GM21737 (cell line): ENCODE data around the gene PTPRN2.

Experiments
- ATAC-seq: cut with Tn5 transposase; IDR thresholded peaks from one replicate; pipeline ENCODE4 v1.9.1; 2021; ENCODE audit warnings: mild to moderate bottlenecking, moderate library complexity; ENCODE audit not compliant: unreplicated experiment

PTPRN2 gene

DNA sequence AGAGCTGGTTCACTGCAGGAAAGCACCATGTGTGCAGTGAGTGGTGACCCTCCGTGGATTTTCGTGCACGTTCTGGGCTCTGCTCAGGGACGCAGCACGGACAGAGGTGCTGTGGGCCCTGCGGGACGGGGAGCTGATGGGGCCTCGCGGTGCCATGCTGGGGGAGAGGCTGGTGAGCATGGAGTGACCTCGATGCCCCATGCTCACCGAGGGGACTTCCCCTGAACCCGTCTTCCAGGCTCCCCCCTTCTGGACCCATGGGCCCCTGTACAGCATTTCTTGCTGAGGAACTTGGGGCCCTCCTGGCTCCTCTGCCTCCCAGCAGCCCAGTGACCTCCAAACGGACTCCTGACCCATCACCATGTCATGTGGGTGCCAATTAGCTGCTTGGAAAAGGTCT, 997.1 kb downstream of the PTPRN2 start:
- no peak for ATAC-seq

DNA sequence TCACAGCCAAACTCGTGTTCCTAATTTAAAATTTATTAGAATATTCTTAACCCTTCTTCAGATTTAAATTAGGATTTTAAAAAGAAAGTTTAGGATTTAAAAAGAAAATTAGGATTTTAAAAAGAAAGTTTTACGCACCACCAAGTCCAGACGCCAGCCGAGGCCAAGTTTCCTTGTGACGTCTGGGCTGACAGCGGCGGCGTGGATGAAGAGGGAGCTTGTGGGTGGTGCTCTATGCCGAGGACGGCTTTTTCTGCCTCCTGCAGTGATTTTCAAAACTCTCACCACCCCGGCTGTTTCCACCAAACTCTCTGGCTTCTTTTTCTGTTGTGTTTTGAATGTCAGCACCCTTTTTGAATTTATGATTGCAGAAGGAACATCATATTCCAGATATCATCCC, 997.9 kb downstream of the PTPRN2 start:
- no peak for ATAC-seq

DNA sequence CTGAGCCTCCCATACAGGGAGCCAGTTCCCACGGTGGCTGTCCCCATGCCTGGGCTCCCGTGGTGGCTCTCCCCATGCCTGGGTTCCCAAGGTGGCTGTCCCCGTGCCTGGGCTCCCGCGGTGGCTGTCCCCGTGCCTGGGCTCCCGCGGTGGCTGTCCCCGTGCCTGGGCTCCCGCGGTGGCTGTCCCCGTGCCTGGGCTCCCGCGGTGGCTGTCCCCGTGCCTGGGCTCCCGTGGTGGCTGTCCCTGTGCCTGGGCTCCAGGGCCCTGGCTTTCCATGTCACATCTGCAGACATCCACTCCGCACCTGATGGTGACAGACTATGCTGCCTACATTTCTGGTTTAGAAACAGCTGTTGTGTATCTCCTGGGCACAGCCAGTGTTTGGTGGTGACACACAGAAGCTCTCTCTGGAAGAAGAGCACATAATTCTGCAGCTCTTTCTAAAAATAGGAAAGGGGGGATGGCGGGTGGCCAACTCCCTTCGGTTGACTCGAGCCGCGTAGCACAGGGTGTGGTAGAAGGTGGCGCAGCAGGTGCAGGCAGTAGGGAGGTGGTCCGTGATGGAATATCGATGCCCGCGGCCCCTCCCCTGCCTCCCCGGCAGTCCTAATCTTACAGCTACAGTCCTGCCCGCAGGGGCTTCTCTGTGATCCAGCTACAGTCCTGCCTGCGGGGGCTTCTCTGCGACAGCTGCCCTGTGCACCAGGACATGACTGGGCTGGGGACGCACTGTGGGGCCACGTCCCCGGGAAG, 999.6 kb downstream of the PTPRN2 start:
- ATAC-seq, result no peak

DNA sequence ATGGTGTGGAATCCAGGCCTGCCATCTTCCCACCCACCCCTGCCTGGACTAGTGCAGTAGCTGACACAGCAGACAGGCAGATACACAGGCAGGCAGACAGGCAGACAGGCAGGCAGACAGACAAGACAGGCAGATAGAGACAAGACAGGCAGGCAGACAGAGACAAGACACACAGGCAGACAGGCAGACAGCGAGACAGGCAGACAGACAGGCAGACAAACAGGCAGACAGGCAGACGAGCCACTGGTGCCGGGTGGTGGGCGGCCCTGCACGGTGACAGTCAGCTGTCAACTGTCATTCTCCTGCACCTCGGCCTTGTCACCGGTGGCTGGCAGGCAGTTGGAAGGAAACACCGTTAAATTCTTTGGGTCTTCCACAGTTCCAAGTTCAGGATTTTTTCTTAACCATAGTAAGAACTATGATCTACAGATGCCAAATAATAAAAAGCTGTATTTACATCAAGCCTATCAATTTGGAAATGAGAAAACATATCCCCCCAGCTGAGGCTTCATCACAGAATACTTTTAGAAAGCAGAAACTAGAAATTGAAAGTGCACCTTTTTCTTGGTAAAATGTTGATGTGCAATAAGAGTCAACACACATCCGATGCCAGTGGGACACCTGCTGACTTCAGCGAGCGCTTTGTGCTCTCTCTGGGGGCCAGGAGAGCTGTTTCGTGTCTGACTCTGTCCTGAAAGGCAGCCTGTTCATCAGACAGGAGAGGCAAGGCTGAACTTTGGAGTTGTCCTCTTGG, 1000.4 kb downstream of the PTPRN2 start:
- no peak for ATAC-seq

DNA sequence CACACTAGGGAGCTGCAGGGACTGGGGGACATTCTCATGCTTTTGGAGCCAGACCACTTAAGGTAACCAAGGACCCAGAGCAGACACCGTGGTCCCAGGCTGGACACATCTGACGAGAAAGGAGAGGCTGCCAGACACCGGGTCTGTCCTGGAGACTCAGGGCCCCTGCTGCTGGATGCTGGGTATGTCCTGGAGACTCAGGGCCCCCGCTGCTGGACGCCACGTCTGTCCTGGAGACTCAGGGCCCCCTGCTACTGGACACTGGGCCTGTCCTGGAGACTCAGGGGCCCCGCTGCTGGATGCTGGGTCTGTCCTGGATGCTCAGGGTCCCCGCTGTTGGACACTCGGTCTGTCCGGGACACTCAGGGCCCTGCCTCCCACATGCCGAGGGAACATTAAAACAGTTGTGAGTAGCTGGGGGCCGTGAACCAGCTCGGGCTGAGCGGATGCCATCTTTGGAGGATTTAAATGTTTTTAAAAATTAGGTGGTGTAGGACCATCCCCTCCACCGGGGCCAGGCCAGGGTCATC, 1001.1 kb downstream of the PTPRN2 start:
- no peak for ATAC-seq

DNA sequence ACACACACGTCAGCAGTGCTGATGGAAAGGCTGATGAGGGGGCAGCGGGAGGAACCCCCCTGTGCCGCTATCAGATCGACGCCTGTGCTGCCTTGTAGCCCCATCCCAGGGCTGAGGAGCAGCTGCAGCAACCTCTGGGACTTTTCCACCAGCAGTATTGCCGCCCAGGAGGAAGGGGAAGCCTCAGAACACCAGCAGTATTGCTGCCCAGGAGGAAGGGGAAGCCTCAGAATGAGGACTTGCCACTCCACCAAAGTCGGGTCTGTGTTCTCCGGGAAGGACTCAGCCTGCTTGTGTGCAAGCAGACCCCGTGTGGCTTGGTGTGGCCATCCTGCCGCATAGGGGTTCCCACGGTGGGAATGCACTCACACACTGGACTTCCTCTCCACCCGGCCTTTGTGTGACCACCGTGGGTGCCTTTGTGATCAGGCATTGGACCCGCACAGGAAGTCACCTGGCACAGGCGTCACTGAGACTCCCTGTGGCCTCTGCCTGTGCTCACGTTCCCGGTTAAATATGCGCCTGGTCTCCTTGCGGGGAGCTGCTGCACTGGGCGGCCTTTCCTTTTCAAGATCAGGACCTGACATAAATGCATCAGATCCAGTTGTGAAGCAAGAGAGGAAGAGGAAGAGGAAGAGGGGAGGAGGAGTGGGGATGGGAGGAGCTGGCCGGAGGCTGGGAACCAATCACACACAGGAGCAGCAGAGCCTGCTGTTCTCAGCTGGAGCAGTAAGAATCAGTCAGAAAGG, 1002.3 kb downstream of the PTPRN2 start:
- ATAC-seq, result no peak

DNA sequence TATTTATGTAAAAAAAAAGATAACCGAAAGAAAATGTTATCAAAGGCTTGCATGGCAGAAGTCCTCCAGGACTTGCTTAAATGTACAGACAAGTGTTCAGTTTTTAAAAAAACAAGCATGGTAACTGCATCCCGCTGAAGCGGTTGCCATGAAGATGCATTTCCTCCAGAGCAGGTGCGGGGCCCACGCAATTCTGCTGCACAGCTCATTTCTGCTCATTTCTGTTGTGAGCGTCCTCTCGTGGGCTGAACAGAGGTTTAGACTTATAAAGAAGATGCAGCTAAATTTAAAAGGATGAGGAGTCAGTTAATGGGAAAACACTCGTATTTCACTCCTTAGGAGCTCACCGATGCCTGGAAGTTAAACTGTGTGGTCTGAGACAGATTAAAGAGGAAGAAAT, 1003.2 kb downstream of the PTPRN2 start:
- ATAC-seq, result no peak

DNA sequence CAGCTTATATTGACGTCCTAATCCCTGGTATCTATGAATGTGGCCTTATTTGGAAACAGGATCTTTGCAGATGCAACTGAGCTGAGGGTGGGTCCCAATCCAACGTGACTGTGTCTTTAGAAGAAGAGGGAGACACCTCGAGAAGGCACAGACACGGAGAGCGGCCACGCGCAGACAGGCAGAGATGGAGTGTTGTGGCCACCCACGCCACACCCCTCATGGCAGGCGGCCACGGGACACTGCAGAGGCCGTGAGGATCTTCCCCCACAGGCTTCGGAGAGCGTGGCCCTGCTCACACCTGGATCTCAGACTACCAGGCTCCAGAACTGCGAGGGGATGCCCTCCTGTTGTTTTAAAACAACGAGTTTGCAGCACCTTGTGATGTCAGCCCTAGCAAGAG, 1005.9 kb downstream of the PTPRN2 start:
- ATAC-seq, result no peak

DNA sequence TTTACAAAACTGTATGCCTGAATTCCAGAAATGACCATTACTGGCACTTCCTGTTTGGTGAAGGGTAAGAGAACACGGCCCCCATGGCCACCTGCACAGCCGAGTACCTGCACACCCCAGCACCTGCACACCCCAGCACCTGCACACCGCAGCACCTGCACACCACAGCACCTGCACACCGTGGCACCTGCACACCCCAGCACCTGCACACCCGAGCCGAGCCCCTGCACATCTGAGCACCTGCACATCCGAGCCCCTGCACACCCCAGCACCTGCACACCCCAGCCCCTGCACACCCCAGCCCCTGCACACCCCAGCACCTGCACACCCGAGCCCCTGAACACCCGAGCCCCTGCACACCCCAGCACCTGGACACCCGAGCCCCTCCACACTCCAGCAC, 1007.3 kb downstream of the PTPRN2 start:
- ATAC-seq, result no peak

DNA sequence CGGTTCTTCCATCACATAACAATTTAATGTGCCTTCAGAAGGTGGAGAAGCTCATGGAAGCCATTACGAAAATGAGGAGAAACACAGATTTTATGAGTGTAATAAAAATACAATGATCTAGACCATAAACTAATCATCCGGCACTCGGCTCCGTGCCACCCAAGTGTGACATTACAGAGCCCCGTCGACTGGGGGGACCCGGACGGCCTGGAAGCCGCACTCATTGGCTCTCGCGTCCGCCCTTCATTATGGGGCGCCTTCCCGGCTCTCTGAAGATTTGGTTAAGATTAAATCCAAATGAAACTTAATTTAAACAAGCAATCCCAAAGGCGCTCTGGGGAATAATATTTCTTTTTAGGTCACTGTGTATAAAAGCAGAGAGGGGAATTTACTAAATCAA, 1008.2 kb downstream of the PTPRN2 start:
- no peak for ATAC-seq

DNA sequence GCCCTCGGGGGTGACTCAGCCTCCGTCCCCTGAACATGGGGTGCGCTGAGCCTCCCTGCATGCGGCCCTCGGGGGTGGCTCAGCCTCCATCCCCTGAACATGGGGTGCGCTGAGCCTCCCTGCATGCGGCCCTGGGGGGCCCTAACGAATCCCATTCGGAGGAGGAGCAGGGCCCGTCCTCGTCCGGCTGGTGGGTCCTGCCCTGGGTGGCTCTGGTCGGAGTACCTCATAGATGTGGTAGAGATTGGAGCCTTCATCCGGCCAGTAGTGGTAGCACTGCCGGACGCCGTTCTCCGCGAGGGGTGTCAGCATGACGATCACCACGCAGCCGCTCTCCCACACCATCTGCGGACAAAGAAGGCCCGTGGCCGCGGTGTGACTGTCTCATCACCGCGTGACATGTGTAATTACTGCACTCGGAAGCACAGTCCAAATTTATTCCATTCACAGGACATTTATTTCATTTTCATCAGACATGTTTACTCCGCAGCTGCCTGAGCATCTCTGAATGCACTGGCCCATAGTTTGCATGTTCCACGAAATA, 1009.8 kb downstream of the PTPRN2 start:
- no peak for ATAC-seq

DNA sequence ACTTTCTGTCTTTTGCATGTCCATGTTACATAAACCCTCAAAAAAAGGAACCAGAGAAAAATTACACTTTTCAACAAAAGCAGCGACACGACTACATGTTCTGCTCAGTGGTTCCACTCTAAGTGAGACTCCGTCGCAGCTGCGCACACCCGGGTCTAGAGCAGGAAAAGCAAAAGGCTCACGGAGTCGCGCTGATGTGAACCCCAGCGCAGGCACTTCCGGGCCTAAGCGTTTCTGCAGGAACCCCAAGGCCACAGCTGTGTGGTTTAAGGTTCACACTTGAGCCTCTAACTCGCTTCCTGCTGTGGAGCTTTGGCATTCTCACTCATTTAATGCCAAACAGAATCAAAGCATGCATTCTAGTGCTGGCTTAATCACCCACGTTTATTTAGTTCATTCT, 1010.6 kb downstream of the PTPRN2 start:
- ATAC-seq, result no peak

DNA sequence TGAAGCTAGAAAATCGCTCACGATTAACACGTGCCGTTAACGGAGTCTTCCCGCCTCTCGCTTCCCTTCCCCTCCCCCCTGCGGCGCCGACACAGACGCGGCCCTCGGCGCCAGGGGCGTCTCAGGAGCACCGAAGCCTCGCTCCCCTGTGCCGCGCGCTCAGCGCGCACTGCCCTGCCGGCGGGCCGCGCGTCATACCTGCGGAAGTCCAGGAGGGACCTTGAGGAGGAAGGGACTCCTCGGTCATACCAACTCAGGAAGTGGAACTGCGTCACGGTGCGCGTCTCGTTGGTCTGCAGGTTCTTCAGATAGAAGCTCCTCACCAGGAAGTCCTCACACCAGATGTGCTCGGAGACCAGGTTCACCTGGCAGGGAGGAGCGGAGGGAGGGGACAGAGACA, 1011.2 kb downstream of the PTPRN2 start:
- no peak for ATAC-seq

DNA sequence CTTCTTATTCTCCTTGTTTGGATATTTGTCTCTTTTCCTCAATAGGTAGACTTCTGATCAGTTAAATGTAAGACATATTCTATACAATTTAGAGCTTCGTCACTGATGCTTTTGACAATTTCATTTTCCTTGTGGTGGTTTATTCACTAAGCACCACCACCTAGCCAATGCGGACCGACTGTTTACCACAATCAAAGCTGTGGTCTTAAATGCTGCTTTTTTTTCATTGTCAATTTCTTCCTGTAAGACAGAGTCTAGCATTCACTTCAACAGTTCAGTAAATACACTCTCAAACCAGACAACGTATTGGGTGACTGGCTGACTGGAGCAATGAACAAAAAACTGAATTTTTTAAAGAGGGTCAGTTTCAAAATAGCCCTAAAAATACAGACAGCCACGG, 1011.8 kb downstream of the PTPRN2 start:
- no peak for ATAC-seq

DNA sequence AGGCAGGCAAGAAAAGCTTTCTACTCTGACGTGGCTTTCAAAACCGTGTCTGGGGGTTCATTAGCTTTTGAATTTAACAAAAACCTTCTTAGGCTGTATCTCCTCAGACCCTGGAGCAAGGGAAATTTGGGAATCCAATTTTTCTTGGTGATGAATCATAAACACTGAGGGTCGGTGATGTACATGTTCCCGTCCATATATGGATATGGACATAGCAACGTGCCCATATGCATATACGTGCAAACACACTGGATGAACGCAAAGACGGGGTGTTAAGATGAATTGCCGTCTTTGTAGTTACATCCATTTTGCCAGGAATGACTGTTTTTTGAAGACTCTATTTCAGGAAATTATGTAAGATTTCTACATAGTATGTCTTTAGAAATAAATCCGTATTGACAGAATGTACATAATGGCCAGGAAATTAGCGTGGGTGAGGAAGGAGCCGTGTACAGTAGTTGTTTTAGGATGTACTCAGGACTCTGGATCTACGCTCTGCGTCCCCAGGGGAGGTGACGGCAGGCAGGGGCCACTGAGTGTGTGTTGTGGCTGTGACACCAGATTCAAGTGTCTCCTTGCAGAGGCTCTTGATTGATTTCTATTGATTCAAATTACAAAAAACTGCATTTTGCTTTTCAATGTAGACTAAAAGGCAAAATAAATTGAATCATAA, 1012.6 kb downstream of the PTPRN2 start:
- no peak for ATAC-seq

DNA sequence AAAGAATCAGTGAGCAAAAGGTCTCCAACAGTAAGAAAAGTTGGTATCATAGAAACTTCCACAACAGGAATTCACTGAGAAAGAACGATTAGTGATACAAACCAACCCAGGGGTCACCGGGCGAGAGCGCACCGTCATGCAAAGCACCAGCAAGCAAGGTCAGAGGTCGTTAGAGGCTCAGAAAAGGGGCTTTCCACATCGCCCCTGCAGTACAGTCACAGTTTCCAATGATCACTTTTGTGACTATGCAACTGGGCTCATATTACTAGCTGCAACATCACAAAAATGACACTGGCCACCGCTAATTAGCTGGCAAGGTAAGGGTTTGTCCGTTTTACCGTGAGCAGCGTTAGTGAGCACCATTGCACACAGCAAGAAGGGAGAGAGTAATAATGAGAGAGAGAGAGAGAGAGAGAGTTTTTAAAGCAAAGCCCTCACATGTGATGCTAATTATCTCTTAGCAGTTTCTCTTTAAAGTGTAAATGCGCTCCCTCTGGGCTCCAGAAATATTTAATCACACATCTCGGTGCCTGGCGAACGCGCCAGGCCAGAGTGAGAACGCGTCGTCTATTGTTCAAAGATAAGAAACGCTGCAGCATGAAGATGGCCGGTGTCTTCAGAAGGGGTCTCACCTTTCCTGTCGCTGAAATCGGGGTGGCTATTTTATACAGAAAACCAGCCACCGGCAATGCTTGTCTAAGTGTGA, 1013.4 kb downstream of the PTPRN2 start:
- no peak for ATAC-seq

DNA sequence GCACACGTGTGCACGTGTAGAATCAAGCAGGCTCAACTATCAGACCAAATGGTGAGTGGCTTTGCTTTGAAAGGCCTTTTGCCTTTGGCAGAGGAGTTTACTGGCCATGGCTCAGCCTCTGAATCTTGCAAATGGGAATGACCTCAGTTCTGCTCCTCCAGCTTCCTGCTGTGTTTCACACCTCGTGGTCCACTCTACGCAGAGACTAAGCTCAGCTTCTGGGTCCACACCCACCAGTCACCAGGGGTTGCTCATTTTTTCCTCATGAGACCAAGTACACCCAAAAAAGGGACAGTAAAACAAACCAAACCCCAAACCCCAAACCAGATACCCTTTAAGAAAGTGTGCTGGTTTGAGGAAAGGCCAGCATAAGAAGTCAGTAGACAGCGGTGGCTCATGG, 1014.4 kb downstream of the PTPRN2 start:
- no peak for ATAC-seq

DNA sequence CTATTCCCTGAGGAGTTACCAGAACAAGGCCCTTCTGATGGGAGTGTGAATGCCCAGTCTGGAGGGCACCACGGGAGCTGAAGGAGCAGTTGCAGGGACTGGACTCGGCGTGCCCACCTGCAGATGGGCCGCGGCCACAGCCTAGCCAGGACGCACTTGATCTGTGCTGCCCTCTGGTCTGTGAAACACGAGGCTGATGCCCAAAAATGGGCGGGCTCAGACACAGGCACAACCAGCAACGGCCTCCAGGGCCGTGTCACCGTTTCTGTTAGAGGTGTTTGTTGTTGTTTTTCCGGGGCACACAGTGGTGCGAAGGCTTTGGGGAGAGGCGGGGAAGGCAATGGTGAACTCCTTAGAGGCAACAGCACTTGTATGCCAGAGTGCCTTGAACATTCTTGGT, 1015.0 kb downstream of the PTPRN2 start:
- ATAC-seq, result no peak

DNA sequence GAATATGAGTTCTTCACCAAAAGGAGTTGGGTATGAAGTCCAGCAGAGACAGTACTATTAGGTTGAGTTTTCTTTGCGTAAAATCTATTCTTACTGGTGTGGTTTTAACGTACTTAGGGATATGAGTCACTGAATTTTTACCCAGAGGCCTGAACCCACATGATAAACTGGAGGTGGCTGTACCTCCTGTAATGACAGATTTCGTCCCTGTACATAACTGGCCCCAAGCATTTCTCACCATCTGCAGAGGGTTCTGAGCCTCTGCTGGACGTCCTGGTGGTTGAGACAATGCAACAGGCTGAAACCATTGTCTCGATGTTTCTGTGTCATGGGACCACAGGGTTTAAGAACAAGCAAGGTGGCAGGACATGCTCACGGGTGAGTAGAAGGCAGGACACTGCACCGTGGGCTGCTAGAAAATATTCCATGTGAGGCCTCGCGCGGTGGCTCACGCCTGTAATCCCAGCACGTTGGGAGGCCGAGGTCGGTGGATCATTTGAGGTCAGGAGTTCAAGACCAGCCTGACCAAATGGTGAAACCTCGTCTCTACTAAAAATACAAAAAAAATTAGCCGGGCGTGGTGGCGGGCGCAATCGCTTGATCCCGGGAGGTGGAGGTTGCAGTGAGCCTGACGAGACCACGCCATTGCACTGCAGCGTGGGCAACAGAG, 1017.0 kb downstream of the PTPRN2 start:
- ATAC-seq, result no peak

DNA sequence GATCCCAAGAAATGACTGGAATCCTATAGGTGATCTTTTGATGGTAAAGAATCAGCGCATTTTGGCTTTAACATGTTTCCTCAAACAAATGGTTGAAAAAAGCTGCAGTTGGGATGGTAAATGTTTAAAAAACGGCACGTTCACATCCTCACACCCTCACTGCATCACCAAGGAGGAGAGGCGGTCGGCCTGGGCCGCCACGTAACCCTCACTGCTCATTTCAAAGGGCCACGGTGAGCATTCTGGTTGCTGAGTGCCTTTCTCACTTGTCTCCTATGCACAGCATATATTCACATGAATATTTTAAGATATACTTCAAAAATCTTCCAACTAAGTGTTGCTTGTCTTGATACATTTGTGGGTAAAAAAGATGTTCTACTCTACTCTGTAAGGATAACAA, 1017.7 kb downstream of the PTPRN2 start:
- no peak for ATAC-seq
